Measurements from ENCODE around the gene RAD23A. TPM values are rescaled to one million over a fixed set of nuclear protein-coding genes. Genes with fewer than 3 reads are reported as not detected.
A peak's percentile ranks its signal among the peaks of the same experiment; 100 is the strongest.
"Not testable (repeated sequence)": the region's sequence is repeated elsewhere in the genome, so short reads cannot be mapped to it uniquely, and the experiment has no call there.

The RAD23A gene
- polyA plus RNA-seq, 3 donors = 58.1 to 159 (median 133) TPM

- WGBS, 3 donors = 53 to 68% (median 59%) methylated on average over 12 of the region's 12 CpGs
- H3K27ac ChIP-seq (ENCODE audit: low read depth, low read length) = peak overlapping the region; percentile 9
These were observed 7.0 kb downstream of the RAD23A start for GRCh38 chr19:12952488-12953137.

GRCh38 chr19:12953138-12953798 is 7.6 kb downstream of the RAD23A start:
- WGBS, 3 donors = 39 to 48% (median 42%) methylated on average over 10 to 11 of the region's 11 CpGs
- no peak overlapping the region for H3K27ac ChIP-seq (ENCODE audit: low read depth, low read length)

GRCh38 chr19:12953799-12954611 is 8.3 kb downstream of the RAD23A start:
- no peak overlapping the region for H3K27ac ChIP-seq (ENCODE audit: low read depth, low read length)
- 57 to 64% (median 58%) methylated on average over 12 of the region's 12 CpGs for WGBS, 3 donors

DNA sequence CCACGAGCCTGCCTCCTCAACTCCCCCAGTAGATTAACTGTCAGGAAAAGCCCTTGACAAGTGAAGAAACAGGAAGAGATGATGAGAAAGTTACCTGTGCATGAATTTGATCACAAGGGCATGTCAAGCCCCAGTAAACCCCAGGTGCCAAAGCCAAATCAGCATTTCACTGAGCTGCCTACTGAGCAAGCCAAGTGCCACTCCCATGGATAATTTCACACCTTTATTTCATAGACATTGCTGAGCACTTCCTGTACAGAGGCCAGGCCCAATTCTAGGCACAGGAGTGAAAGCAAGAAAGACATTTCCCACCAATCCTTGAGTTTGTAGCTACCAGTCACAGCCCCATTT is 8.9 kb downstream of the RAD23A start:
- no peak overlapping the region for H3K27ac ChIP-seq (ENCODE audit: low read depth, low read length)
- 10 to 57% (median 29%) methylated on average over 1 of the region's 1 CpG for WGBS, 3 donors

GRCh38 chr19:12955575-12955974 is 9.9 kb downstream of the RAD23A start:
- not testable (repeated sequence) for H3K27ac ChIP-seq (ENCODE audit: low read depth, low read length)
- 83 to 88% (median 87%) methylated on average over 9 of the region's 9 CpGs for WGBS, 3 donors

DNA sequence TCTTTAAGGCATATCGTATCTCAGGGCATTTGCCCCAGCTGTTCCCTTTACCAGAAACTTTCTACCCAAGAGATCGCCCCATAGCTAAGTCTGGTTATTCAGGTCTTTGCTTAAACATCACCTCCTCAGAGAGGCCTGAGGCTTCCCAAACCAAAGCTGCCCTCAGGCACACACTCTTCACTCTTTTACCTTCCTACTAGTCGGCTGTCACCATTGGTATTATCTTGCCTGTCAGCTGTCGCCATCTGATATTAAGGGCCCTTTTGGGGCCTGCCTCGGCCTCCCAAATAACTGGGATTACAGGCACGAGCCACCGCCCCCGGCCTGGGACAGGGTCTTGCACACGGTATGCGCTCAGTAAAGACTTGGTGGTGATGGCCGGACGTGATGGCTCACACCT is 10.3 kb downstream of the RAD23A start:
- 48 to 67% (median 52%) methylated on average over 12 of the region's 12 CpGs for WGBS, 3 donors

GRCh38 chr19:12956446-12957388 is 11.1 kb downstream of the RAD23A start, which contains the start of gene GADD45GIP1:
TSS of gene GADD45GIP1 (minus strand) at chr19:12957223. CDS start at chr19:12957212, 11 bp downstream.
- 4 to 5% (median 4%) methylated on average over 71 to 84 of the region's 84 CpGs for WGBS, 3 donors
- H3K27ac ChIP-seq (ENCODE audit: low read depth, low read length) = peak within 1 kb of the TSS; percentile 90

More for the DNA sequence above, 10.3 kb downstream of the RAD23A start:
- no peak overlapping the region for H3K27ac ChIP-seq (ENCODE audit: low read depth, low read length)

DNA sequence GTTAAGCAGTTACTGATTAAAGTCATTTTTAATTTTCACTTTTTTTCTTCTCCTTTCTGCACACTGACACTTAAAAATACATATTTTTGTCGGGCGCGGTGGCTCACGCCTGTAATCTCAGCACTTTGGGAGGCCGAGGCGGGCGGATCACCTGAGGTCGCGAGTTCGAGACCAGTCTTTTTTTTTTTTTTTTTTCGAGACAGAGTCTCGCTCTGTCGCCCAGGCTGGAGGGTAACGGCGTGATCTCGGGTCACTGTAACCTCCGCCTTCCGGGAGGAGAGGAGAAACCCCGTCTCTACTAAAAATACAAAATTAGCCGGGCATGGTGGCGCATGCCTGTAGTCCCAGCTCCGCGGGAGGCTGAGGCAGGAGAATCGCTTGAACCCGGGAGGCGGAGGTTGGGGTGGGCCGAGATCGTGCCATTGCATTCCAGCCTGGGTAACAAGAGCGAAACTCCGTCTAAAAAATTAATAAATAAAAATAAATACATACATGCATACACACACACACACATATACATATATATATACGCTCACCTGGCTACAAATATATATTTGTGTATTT is 11.8 kb downstream of the RAD23A start:
- WGBS, 3 donors = 31 to 40% (median 39%) methylated on average over 30 to 31 of the region's 31 CpGs
- peak overlapping the region; percentile 90 for H3K27ac ChIP-seq (ENCODE audit: low read depth, low read length)

DNA sequence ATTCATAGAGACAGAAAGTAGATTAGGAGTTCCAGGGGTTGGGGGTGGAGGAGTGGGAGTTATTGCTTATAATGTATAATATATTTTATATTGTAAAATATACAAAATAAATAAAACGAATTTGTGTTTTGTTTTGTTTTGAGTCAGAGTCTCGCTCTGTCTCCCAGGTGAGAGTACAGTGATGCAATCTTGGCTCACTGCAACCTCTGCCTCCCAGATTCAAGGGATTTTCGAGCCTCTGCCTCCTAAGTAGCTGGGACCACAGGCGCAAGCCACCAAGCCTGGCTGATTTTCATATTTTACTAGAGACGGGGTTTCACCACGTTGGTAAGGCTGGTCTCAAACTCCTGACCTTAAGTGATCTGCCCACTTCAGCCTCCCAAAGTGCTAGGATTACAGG is 13.8 kb downstream of the RAD23A start:
- 65 to 79% (median 73%) methylated on average over 6 of the region's 6 CpGs for WGBS, 3 donors

DNA sequence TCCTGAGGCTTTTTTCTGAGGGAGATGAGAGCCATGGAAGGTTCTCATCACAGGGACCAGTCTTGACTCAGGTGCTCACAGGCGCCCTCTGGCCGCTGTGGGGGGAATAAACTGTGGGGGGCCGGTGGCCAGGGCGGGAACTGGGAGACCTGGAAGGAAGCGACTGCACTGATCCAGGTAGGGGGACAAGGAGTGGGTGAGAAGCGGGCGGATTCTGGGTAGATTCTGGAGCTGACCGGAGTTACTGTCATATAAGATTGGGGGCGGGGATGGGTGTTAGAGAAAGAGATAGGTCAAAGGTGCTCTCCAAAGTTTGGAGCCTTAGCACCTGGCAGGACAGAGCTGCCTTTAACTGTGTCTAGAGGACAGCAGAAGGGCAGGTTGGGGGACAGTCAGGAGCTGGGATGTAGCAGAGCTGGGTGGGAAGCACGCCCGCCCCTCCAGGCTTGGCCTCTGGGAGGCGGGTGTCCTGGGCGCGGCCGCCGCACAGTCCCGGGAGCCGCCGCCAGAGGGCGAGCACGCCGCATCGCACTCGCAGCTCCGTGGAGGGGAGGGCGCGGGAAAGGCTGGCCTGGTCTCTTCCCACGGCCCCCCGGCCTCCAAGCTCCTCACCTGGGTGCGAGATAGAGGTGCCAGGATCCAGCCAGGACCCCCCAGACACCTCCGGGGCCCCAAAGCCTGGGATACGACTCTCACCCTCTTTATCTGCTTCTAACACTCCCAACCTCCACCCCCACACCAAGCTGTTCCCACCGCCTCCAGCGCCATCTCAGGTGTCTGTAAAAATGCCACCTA is 19.6 kb downstream of the RAD23A start:
- H3K27ac ChIP-seq (ENCODE audit: low read depth, low read length) = no peak overlapping the region
- 0 to 1% (median 0%) methylated on average over 32 to 34 of the region's 34 CpGs for WGBS, 3 donors

More for the DNA sequence above, 13.8 kb downstream of the RAD23A start:
- H3K27ac ChIP-seq (ENCODE audit: low read depth, low read length) = no peak overlapping the region

GRCh38 chr19:12965812-12966135 is 20.1 kb downstream of the RAD23A start:
- H3K27ac ChIP-seq (ENCODE audit: low read depth, low read length) = no peak overlapping the region
- 47 to 51% (median 49%) methylated on average over 8 of the region's 8 CpGs for WGBS, 3 donors

DNA sequence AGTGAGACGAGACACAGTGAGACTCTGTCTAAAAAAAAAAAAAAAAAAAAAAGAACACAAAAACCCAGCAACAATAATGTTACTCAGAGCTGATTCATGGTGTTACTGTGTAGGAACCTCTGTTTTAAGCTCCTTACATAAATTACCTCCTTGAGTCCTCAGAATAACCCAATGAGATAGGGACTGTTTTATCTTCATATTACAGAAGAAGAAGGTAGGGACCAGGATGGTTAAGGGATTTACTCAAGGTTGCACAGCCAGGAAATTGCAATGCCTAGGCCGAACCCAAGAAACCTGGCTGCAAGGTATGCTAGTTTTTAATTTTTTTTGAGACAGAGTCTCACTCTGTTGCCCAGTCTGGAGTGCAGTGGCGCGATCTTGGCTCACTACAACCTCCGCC is 22.2 kb downstream of the RAD23A start:
- 87 to 98% (median 93%) methylated on average over 5 of the region's 5 CpGs for WGBS, 3 donors
- H3K27ac ChIP-seq (ENCODE audit: low read depth, low read length) = no peak overlapping the region

GRCh38 chr19:12969292-12969988 is 23.8 kb downstream of the RAD23A start, which contains the start of gene DAND5:
TSS of gene DAND5 (plus strand) at chr19:12969576. CDS start at chr19:12969661, 85 bp downstream.
- 30 to 58% (median 52%) methylated on average over 14 of the region's 14 CpGs for WGBS, 3 donors
- H3K27ac ChIP-seq (ENCODE audit: low read depth, low read length) = no peak within 1 kb of the TSS

DNA sequence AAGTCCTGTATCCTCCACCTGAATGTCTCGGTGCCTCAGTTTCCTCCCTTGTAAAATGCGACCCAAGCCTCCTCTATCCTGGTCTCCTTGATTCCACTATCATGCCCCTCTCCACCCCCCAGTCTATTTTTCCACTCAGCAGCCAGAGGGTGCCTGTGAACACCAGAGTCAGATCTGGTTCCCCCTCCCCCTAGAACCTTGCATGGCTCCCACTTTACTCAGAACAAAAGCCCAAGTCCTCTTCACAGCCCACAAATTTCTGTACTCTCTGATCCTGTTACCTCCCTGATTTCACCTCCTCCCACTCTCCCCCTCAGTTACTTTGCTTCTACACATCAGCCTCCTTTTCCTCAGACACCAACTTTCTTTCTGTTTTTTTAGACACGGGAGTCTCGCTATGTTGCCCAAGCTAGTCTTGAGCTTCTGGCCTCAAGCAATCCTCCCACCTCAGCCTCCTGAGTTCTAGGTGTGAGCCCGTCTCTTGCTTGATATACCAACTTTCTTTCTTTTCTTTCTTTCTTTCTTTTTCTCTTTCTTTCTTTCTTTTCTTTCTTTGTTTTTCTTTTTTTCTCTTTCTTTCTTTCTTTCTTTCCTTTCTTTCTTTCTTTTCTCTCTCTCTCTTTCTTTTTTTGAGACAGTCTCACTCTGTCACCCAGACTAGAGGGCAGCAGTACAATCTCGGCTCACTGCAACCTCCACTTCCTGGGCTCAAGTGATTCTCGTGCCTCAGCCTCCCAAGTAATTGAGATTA is 24.6 kb downstream of the RAD23A start:
- H3K27ac ChIP-seq (ENCODE audit: low read depth, low read length) = no peak overlapping the region

GRCh38 chr19:12973236-12973635 is 27.6 kb downstream of the RAD23A start:
- H3K27ac ChIP-seq (ENCODE audit: low read depth, low read length) = no peak overlapping the region
- WGBS, 3 donors = 85 to 93% (median 87%) methylated on average over 16 of the region's 16 CpGs

More for the DNA sequence above, 24.6 kb downstream of the RAD23A start:
- 88 to 90% (median 88%) methylated on average over 7 of the region's 7 CpGs for WGBS, 3 donors
